HG03095 (cell line): ENCODE measurements around the gene CLDN19.
"Not testable (repeated sequence)": the region's sequence is repeated elsewhere in the genome, so short reads cannot be mapped to it uniquely, and the experiment has no call there.

ENCODE experiments used
- ATAC-seq: cut with Tn5 transposase; IDR thresholded peaks from one replicate; pipeline ENCODE4 v1.9.1; 2021; ENCODE audit warnings: moderate library complexity; ENCODE audit not compliant: unreplicated experiment

CLDN19 gene

DNA sequence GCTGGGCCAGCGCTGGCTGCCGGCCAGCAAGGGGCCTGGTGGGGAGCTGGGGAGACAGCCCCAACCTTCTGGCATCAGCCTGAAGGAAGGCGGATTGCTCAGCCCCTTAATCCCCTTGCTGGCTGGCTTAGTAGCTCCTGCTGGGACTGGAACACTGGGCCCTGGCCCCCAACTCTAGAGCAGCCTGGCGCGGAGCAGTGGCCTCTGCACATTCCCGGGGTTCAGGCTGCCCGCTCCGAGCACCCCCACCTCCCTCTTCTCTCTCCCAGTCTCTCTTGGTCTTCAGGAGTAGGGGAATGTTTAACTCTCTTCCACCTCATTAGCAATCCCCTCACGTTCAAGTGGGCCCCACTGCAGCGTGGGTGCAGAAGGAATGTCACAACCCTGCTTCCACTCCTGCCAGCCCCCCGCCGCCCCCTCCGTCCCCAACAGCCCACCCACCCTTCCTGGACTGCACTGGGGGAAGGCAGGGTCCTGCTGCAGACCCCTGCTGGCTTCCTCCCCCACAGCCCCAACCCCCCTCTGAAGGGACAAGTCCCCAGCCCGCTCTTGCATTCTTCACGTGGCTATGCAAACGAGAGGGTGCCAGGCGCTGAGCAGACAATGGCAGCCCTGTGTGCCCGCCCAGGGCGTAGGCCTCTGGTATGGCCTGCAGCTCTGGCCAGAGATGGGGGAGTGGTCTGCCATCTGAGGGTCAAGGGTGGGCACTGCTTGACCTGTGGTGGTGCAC lies 980 bp upstream of the CLDN19 start:
- ATAC-seq = no peak

- ATAC-seq = no peak
Measured at GRCh38 chr1:42738678-42739226, 1.3 kb downstream of the CLDN19 start.

GRCh38 chr1:42737986-42738677 lies 1.9 kb downstream of the CLDN19 start:
- no peak for ATAC-seq

DNA sequence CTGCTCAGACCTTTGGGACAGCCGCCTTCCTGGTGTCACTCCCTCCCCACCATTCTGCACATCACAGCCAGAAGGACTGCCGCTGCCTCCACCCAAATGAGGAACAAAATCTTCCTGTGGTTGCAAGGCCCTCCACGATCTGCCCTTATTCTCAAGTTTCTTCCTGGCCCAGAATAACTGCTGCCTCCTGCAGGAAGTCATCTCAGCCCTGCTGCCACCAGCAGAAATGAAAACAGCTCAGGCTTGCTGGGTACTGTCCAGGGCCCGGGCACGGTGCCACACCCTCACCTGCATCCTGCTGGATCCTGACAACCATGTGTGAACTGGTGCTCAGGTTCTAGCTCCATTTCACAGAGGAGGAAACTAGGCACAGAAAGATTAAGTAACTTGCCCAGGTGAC lies 2.8 kb downstream of the CLDN19 start:
- no peak for ATAC-seq

DNA sequence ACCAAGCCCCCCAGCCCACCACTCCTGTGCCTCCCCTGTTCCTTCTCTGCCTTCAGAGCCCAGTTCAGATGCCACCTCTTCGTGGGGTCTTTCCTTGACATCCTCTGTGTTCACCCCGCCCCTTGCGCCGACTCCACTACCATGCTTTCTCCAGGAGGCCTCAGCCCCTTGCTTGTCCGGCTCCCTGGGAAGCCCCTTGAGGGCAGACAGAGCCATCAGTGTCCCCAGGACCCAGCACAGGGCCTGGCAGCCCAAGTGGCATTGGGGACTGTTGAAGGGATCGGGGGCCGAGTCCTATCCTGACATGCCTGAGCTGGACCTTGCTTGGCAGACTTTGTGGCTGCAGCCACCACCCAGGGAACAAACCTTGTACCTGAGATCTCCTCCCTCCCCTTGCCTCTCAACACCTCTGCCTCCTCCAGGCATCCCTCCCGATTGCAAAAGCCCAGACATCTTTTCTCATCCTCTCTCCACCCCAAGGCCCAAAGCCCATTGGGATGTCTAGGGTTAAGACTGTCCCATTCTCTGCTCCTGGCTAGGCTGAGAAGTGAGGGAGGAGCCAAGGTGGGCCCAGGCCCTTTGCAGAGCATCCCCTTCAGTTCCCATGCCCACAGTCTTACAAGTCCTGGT lies 3.4 kb downstream of the CLDN19 start:
- ATAC-seq = no peak

GRCh38 chr1:42736152-42736551 lies 3.9 kb downstream of the CLDN19 start:
- ATAC-seq = no peak

GRCh38 chr1:42735477-42736105 lies 4.4 kb downstream of the CLDN19 start:
- ATAC-seq = no peak

DNA sequence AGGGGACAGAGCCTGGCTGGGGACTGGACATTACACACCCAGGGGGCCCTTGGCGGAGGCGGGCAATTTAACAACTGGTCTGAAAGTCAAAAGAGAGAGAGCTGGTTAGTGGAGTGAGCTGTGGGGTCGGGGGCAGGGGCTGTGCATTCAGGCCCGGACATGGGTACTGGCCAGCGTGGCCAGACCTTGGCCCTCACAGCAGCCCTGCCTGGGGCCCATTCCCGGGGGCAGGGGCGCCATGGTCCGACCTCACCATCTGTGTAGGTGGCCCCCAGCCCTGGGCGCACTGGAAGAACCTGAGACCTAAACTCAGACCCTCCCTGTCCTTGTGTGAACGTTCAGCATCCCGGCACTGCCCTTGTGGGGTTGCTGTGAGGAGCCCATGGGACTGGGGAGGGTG lies 5.0 kb downstream of the CLDN19 start:
- ATAC-seq = no peak

GRCh38 chr1:42734201-42735035 lies 5.6 kb downstream of the CLDN19 start:
- no peak for ATAC-seq

DNA sequence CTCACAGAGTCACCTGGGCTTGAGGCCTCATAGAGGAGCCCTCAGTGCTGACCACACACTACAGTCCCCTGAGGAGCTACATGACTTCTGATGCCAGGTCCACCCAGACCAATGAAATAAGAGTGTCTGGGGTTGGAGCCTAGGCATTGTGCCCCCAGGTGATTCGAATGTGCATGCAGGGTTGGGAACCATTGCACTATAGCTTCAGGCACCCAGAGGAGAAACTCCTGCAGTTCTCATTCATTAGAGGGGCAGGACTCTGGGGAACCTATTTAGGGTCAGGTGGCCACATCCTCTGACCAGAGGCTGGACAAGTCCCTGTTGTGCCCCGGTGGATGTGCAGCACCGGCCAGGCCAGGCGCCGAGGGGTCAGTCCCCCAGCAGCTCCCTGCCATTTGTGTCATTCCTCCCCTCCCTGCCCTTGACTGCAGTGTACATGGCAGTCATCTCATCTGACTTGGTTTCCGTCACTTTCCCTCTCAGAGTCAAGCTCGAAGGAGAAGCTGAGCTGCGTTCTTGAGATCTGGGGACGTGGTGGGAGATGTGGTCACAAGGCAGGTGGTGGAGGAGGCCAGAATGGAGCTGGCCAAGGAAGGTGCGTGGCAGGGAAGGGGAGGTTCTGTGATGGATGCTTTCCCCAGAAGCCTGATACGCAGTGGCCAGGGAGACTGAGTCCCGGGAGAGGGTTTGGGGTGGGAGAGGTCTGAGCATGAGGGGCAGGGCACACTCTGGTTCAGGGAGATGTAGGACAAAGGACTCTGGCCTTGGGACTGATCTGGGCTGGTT lies 6.4 kb downstream of the CLDN19 start:
- no peak for ATAC-seq

DNA sequence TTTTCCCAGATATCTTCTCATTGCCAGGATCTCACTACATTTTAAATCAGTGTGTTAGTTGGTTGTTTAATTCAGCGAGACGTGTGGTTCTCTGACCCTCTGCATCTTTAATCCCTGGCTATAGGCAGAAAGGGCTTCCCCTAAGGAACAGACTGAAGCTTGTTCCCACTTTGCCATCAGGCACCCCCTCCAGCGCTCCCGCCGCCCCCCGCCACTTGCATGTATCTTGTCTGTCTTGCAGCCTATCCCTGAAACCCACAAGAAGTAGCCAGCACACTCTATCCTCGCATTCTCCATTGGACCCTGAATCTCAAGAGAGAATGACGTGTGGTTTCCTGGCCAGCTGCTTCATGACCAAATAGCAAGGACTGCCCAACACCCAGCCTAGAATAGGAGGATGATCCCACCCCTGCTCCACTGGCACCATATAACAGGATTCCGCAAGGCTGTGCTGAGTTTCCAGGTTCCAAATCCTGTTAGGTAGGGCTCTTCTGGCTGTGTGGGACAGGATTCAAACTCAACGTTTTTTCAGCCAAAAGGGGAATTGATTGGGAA lies 7.8 kb downstream of the CLDN19 start:
- no peak for ATAC-seq

DNA sequence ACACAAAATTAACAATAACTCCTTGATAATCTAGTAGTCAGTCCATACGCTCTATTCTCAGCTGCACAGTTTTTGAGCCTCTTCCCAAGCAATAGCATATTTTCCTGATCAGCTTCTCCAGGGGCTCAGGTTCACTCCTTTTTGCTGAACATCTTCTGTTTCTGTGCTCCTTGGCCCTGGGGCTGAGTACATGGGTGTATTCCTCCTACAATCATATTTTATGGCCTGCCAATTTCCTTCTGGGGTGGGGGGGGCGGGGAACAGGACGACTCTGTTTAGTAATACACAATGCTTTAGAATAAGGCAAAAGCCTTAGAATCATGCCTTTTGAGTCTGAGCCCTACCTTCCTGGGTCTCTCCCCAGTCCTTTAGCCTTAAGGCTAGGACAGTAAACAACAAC lies 8.5 kb downstream of the CLDN19 start:
- no peak for ATAC-seq

GRCh38 chr1:42730988-42731387 lies 9.0 kb downstream of the CLDN19 start:
- ATAC-seq = no peak

DNA sequence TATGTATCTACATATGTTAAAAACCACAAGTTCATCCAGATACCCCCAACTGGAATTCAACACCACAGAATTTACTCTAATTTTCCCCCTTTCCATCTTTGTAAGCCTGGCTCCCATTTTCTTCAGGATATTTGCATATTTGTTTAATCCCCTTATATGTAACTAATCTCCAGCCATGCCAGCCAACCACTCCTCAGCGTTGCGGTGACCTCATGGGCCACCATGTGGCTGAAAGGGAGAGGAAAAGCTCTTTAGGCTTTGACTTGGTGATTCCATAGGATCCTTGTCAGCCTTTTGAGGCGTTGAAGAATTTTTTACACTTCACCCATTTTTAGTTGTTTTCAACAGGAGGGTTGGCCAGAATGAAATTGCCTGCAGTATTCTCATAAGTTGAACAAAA lies 10.0 kb downstream of the CLDN19 start:
- no peak for ATAC-seq

DNA sequence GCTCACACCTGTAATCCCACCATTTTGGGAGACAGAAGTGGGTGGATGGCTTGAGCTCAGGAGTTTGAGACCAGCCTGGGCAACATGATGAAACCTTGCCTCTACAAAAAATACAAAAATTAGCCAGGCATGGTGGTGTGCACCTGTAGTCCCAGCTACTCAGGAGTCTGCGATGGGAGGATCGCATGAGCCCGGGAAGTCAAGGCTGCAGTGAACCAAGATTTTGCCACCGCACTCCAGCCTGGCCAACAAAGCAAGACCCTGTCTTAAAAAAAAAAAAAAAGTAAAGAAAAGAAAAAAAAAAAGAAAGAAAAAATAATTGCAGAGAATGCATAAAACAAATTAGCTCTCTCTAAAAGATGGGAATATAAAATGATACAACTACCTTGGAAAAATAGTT lies 14.2 kb downstream of the CLDN19 start:
- ATAC-seq = not testable (repeated sequence)

GRCh38 chr1:42723511-42723910 lies 16.5 kb downstream of the CLDN19 start:
- ATAC-seq = no peak

DNA sequence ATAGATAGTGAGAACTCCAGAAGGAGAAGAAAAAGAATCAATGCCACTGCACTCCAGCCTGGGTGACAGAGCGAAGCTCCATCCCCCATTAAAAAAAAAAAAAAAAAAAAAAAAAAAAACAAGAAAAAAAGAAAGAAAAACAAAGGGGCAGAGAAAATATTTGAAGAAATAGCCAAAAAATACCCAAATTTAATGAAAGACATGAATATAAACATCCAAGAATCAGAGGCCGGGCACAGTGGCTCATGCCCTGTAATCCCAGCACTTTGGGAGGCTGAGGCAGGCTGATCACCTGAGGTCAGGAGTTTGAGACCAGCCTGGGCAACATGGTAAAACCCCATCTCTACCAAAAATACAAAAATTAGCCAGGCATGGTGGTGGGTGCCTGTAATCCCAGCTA lies 17.6 kb downstream of the CLDN19 start:
- ATAC-seq = not testable (repeated sequence)

GRCh38 chr1:42721926-42722325 lies 18.1 kb downstream of the CLDN19 start:
- no peak for ATAC-seq

DNA sequence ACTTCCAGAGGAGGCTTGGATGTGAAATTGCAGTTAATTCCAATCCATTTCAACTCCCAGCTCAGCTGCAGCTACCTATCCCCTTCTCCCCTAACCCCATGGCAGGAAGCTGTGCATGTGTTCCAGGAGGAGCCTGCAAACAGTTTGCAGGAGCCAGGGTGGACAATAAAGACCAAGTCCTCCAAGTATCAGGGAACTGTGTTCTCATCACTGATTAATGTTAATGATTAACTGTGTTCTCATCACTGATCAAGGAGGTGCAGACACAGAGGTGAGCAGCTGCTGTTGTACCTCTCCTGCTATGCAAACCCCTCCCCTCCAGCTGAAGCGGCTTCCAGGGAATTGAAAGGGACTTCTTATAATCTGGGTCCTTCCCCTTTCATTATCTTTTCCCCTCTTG lies 19.2 kb downstream of the CLDN19 start:
- no peak for ATAC-seq
